Measurements from ENCODE around the gene CTDSPL. TPM values are rescaled to one million over a fixed set of nuclear protein-coding genes. Genes with fewer than 3 reads are reported as not detected.

CTDSPL gene
- polyA plus RNA-seq, 1 donor: 36.3 TPM

- no peak for DNase-seq
These were observed 55.0 kb downstream of the CTDSPL start for GRCh38 chr3:37916685-37917084.

GRCh38 chr3:37918627-37919026, 56.9 kb downstream of the CTDSPL start:
- DNase-seq: no peak

GRCh38 chr3:37920156-37920699, 58.5 kb downstream of the CTDSPL start:
- DNase-seq: no peak

- DNase-seq: no peak
These were observed 59.3 kb downstream of the CTDSPL start for GRCh38 chr3:37921025-37921424.

- no peak for DNase-seq
These were observed 61.3 kb downstream of the CTDSPL start for GRCh38 chr3:37922721-37923568.

GRCh38 chr3:37923569-37924040, 61.9 kb downstream of the CTDSPL start:
- DNase-seq: no peak

- no peak for DNase-seq
These were observed 62.8 kb downstream of the CTDSPL start for GRCh38 chr3:37924453-37924852.

- DNase-seq: no peak
These were observed 63.5 kb downstream of the CTDSPL start for GRCh38 chr3:37925157-37925556.

- DNase-seq: no peak
These were observed 64.9 kb downstream of the CTDSPL start for GRCh38 chr3:37926611-37927010.

GRCh38 chr3:37930495-37930894, 68.8 kb downstream of the CTDSPL start:
- DNase-seq: no peak

GRCh38 chr3:37932505-37932904, 70.8 kb downstream of the CTDSPL start:
- DNase-seq: no peak

GRCh38 chr3:37934631-37935289, 73.1 kb downstream of the CTDSPL start:
- DNase-seq: no peak

GRCh38 chr3:37935290-37935668, 73.6 kb downstream of the CTDSPL start:
- DNase-seq: no peak

- no peak for DNase-seq
These were observed 74.3 kb downstream of the CTDSPL start for GRCh38 chr3:37935756-37936666.

- DNase-seq: no peak
These were observed 75.5 kb downstream of the CTDSPL start for GRCh38 chr3:37937156-37937555.

- DNase-seq: no peak
These were observed 76.3 kb downstream of the CTDSPL start for GRCh38 chr3:37938011-37938410.

- DNase-seq: no peak
These were observed 78.7 kb downstream of the CTDSPL start for GRCh38 chr3:37940242-37940908.

- DNase-seq: no peak
These were observed 80.2 kb downstream of the CTDSPL start for GRCh38 chr3:37941608-37942508.

GRCh38 chr3:37942646-37943045, 81.0 kb downstream of the CTDSPL start:
- no peak for DNase-seq

- DNase-seq: no peak
These were observed 81.4 kb downstream of the CTDSPL start for GRCh38 chr3:37943126-37943525.
